GM19193 (cell line): ENCODE data around the gene COL1A1.

Experiments used
- POLR2A ChIP-seq: IDR thresholded peaks from 4 replicates; pipeline ENCODE4 v1.6.1; 2011; ENCODE audit not compliant: insufficient read depth, insufficient read length; ENCODE audit errors: extremely low read depth

COL1A1 gene

DNA sequence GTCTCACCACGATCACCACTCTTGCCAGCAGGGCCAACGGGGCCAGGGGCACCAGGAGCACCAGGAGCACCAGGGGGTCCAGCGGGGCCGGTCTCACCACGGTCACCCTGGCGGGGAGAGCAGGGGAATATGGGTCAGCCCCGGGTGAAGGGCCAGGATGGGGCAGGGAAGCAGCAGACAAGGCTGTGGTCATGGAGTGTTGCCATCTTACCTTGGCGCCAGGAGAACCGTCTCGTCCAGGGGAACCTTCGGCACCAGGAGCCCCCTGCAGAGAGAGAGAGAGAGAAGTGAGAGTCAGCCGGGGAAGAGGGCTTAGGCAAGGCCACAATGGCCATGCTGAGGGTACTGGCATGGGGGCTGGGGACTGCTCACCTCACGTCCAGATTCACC lies 12.9 kb downstream of the COL1A1 start:
- TF ChIP-seq POLR2A, result no peak

DNA sequence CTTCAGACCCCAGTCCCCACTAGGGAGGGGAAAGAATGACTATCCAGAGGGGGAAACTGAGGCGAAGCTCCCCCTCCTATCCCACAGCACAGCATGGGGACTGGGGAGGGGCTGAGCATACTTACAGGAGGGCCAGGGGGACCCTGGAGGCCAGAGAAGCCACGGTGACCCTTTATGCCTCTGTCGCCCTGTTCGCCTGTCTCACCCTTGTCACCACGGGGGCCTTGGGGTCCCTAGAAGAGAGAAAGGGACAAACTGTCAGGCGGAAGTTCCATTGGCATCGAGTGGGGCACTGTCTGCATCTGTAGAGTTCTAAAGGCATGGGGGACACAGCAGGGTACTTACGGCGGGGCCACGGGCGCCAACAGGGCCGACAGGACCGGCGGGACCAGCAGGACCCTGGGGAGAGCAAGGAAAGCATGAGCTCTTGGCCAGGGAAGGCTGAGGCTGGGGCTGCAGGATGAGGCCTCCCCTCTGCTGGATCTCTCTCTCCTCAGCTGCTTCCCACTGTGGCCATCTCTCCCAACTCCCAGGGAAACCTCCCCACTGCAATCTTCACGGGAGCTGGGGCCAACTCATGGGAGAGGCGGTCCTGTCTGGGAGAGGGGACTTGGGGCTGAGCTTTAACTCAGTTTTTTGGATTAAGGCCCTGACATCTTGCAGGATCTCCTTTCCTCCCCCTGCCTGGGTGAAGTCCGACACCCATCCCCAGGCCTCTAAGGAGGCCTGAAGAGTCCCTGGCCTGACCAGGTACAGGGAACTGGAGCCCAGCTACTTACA lies 13.5 kb downstream of the COL1A1 start:
- no peak for TF ChIP-seq POLR2A

GRCh38 chr17:50187394-50187725 lies 14.1 kb downstream of the COL1A1 start:
- no peak for TF ChIP-seq POLR2A

DNA sequence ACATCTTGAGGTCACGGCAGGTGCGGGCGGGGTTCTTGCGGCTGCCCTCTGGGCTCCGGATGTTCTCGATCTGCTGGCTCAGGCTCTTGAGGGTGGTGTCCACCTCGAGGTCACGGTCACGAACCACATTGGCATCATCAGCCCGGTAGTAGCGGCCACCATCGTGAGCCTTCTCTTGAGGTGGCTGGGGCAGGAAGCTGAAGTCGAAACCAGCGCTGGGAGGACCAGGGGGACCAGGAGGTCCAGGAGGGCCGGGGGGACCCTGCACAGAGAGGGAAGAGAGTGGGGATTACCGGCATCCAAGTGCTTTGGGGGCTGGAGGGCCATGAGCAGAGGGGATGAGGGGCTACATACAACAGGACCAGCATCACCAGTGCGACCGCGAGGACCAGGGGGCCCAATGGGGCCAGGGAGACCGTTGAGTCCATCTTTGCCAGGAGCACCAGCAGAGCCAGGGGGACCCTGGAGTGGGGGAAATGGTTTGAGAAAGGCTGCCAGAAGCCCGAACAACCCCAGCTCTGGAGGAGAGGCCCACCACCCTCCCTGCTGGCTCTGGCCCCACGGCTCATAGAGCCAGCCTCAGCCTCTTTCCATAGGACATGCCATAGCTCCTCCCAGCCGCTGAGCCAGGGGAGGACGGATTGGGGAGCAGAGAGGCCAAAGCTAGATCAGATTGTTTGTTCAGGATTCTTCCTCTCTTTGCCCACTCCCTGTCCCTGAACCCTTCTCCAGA lies 14.6 kb downstream of the COL1A1 start:
- TF ChIP-seq POLR2A, result no peak

- no peak for TF ChIP-seq POLR2A
Observed at GRCh38 chr17:50185631-50186471, 15.6 kb downstream of the COL1A1 start.

DNA sequence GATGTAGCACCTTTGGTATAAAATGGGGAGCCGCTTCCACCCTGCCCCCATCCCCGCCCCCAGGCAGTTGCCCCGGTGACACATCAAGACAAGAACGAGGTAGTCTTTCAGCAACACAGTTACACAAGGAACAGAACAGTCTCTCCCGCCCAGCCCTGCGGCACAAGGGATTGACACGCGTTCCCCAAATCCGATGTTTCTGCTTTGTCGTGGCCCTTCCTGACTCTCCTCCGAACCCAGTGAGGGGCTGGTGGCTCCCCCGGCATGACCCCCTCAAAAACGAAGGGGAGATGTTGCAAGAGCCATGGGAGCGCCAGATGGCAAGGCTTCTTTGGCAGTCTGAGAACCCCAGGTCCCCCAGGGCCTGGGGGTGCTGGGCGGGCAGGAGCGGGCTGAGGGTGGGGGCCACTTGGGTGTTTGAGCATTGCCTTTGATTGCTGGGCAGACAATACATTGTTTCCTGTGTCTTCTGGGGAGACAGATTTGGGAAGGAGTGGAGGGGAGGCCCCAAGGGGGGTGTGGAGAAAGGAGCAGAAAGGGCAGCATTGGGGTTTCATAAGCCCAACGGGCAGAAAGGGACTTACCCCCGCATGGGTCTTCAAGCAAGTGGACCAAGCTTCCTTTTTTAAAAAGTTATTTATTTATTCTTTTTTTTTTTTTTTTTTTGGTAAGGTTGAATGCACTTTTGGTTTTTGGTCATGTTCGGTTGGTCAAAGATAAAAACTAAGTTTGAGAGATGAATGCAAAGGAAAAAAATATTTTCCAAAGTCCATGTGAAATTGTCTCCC lies 16.6 kb downstream of the COL1A1 start:
- no peak for TF ChIP-seq POLR2A

- no peak for TF ChIP-seq POLR2A
Observed at GRCh38 chr17:50184064-50184463, 17.4 kb downstream of the COL1A1 start.

DNA sequence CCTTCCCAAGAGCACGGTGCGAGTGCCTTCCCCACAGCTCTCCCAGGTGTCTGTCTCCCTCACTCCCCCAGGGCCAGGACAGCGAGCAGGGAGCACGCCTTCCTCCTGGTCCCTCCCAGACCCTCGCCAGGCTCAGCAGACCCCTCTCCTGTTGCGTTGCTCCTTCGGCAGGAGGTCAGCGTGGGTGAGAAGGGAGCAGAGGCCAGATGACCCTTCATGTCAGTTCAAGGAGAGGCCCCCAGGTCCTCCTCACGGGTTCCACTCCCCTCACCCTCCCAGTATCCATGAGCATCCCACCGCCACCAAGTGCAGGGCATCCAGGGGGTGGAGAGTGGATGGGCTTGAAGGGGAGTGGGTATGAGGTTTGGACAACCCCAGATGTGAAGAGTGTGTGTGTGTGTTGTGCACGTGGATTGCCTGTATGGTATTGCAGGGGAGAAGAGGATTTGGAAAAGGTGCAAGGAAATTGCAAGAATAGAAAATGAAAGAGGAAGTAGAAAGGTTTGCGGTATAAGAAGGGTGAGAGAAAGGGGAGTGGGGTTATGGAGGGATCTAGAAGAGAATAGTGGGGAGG lies 17.9 kb downstream of the COL1A1 start:
- TF ChIP-seq POLR2A, result no peak

GRCh38 chr17:50182783-50183420 lies 18.5 kb downstream of the COL1A1 start:
- TF ChIP-seq POLR2A, result no peak

- no peak for TF ChIP-seq POLR2A
Observed at GRCh38 chr17:50181591-50182560, 19.6 kb downstream of the COL1A1 start.

DNA sequence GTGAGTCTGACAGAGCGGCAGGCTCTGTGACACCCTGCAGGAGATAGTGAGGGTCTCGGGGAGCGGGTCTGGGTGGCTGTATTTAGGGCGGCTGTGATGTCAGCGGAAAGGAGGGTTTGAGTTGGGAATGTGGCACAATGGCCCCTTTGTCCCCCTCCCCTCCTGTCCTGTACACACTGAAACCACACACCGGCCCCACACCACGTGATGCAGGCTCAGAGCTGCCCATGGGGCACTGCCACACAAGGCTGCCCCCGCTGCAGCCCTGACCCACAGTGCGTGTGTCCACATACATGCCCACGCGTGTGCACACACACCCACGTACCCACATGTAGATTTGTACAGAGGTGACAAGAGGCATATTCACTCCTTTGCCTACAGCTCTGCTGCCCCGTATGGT lies 20.3 kb downstream of the COL1A1 start:
- TF ChIP-seq POLR2A, result no peak

- no peak for TF ChIP-seq POLR2A
Observed at GRCh38 chr17:50180620-50181019, 20.8 kb downstream of the COL1A1 start.

- no peak for TF ChIP-seq POLR2A
Observed at GRCh38 chr17:50180111-50180510, 21.3 kb downstream of the COL1A1 start.
